Measurements from ENCODE around the gene SH3GL3.

DNA sequence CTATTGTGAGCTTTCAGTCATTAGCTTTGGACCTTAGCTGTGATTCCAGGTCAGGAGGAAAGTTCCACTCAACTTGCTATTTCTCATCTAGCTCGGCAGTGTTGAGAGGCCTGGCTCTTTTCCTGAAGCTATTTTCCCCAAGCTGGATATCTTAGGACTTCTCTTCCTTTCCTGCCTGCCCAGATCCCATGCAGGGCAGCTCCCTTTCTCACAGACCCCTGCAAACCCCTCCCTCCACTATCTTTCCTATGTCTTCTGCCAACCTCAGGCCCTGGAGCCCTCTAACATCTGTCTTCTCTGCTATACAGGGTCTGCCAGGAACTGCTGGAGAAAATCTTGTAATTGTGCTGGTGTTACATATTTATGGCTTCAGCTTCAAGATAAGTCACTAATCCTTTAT lies 49.6 kb downstream of the SH3GL3 start:
- TF ChIP-seq ZNF274 (IDR thresholded peaks at IDR 0.05; ENCODE audit: low read depth, low read length): no peak
- no peak for TF ChIP-seq SUZ12 (IDR thresholded peaks at IDR 0.05; ENCODE audit: extremely low read depth, insufficient read depth, insufficient read length)
- no peak for TF ChIP-seq YY1 (IDR thresholded peaks at IDR 0.05; ENCODE audit: insufficient read depth, insufficient read length)

All from NT2/D1 (cell line).